ENCODE measurements around the gene BPIFA2.

The BPIFA2 gene

DNA sequence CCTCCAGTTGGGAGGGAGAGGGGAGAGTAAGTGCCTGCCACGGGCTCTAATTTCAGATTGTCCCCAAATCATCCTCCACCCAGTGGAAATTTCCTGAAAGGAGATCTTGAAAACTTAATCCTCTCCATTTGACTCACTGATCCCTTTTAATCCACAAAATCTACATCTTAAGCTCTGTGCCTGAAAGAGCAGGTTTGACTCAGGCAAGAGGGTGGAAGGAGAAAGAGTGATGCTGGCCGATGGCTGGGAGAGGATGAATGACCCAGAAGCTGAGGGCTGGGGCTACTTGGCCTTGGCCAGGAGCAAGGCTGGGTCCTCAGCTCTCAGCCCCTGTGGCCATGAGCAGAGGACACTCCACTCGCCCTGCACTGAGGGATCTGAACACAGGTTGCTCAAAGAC is 8.1 kb downstream of the BPIFA2 start:
- TF ChIP-seq, protein P1, sequence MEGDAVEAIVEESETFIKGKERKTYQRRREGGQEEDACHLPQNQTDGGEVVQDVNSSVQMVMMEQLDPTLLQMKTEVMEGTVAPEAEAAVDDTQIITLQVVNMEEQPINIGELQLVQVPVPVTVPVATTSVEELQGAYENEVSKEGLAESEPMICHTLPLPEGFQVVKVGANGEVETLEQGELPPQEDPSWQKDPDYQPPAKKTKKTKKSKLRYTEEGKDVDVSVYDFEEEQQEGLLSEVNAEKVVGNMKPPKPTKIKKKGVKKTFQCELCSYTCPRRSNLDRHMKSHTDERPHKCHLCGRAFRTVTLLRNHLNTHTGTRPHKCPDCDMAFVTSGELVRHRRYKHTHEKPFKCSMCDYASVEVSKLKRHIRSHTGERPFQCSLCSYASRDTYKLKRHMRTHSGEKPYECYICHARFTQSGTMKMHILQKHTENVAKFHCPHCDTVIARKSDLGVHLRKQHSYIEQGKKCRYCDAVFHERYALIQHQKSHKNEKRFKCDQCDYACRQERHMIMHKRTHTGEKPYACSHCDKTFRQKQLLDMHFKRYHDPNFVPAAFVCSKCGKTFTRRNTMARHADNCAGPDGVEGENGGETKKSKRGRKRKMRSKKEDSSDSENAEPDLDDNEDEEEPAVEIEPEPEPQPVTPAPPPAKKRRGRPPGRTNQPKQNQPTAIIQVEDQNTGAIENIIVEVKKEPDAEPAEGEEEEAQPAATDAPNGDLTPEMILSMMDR (IDR thresholded peaks at IDR 0.05), result no peak

- TF ChIP-seq, protein P1 (IDR thresholded peaks at IDR 0.05), result no peak
Measured at GRCh38 chr20:33177866-33178265, 9.9 kb downstream of the BPIFA2 start.

- TF ChIP-seq, protein P1 (IDR thresholded peaks at IDR 0.05), result no peak
Measured at GRCh38 chr20:33178726-33179125, 10.8 kb downstream of the BPIFA2 start.

DNA sequence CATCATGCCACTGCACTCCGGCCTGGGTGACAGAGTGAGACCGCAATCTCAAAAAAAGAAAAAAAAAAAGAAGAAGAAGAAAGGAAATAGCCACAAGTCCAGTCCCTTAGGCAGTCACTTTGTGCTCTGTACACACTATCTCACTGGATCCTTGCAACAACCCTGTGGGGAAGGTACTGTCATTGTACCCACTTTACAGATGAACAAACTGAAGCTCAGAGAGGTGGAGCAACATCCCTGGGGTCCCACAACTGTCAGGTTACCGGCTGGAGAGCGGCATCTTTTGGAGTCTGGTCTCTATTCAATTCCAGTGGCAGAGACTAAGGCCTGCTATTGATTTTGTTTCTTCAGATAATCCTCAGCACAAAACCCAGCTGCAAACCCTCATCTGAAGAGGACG is 12.2 kb downstream of the BPIFA2 start:
- TF ChIP-seq, protein P1 (IDR thresholded peaks at IDR 0.05), result no peak

DNA sequence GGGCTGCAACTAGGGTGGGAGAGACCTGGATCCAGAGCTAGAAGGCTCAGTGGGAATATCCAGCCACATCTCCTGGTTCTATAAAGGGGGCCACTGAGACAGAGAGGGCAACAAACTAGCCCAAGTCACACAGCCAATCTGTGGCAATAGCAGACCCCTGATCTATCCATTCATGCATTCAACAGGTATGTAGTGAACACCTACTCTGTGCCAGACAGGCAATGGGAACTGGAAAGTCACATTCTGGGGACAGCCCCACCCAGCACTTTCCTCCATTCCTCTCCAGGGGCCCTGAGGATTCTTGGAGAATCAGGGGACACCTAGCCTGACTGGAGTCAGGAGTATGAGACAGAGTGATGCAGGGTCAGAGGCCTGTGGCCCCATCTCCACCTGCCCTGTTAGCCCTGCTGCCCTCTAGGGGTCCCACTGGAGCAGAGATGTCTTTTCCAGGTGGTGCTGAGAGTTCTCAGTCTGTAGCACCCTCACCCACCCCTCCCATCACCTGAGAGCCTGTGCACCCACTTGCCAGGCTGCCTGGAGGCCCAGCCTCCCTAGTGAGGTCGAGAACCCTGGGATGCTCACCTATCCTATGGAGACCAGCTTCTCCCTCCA is 13.6 kb downstream of the BPIFA2 start:
- TF ChIP-seq, protein P1 (IDR thresholded peaks at IDR 0.05), result no peak

- TF ChIP-seq, protein P1 (IDR thresholded peaks at IDR 0.05), result no peak
Measured at GRCh38 chr20:33183312-33183711, 15.4 kb downstream of the BPIFA2 start.

DNA sequence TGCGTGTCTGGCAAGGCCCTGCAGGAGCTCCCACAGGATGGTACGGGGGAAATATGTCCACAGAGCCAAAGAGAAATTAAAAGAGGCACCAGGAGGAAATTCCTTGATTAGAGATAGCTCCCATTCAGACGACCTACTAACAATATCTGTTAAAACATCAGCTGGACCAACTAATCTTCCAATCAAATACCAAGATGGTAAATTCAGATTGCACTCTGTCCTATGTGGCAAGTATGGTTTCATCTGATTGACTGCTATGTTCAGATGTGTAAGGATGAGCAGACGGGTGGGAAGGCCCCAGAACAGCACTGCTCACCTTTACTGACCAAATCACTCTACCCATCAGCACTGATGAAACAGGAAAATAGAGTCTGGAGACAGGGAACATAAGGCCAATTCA is 19.5 kb downstream of the BPIFA2 start:
- TF ChIP-seq, protein P1 (IDR thresholded peaks at IDR 0.05), result no peak

GRCh38 chr20:33188421-33188820 is 20.5 kb downstream of the BPIFA2 start:
- TF ChIP-seq, protein P1 (IDR thresholded peaks at IDR 0.05), result no peak

Data from LNCAP (cell line).